ENCODE data around the gene KAT14.

DNA sequence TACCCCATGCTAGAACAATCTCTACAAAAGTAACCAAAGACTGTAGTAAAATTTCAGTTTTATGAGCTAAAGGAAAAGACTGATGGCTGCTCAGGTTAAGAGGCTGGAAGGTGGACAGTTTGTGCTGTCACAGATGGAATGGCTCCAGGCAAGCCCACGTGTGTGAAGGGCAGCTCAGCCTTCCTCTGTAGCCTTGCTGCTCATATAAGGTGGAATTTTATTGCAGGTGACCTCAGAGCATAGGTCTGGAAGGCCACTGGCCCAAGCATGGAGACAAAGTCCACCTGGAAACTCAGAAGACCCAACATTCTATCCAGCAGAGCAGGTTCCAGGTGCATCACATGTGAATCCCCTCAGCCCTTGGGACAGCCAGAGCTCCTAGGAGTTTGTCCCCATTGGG, 53.6 kb downstream of the KAT14 start:
- no peak for TF ChIP-seq POLR2A (IDR thresholded peaks at IDR 0.05)
- TF ChIP-seq, protein P1, sequence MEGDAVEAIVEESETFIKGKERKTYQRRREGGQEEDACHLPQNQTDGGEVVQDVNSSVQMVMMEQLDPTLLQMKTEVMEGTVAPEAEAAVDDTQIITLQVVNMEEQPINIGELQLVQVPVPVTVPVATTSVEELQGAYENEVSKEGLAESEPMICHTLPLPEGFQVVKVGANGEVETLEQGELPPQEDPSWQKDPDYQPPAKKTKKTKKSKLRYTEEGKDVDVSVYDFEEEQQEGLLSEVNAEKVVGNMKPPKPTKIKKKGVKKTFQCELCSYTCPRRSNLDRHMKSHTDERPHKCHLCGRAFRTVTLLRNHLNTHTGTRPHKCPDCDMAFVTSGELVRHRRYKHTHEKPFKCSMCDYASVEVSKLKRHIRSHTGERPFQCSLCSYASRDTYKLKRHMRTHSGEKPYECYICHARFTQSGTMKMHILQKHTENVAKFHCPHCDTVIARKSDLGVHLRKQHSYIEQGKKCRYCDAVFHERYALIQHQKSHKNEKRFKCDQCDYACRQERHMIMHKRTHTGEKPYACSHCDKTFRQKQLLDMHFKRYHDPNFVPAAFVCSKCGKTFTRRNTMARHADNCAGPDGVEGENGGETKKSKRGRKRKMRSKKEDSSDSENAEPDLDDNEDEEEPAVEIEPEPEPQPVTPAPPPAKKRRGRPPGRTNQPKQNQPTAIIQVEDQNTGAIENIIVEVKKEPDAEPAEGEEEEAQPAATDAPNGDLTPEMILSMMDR (IDR thresholded peaks at IDR 0.05): no peak
